Putamen (tissue), 1 donor: ENCODE measurements around the gene MYH9.
A peak's percentile ranks its signal among the peaks of the same experiment; 100 is the strongest.
"Not testable (repeated sequence)": the region's sequence is repeated elsewhere in the genome, so short reads cannot be mapped to it uniquely, and the experiment has no call there.

Experiments
- DNase-seq: peaks from one replicate; pipeline ENCODE4 v3.0.0-alpha.2; 2016; ENCODE audit warnings: low spot score

Gene MYH9

GRCh38 chr22:36267058-36267457, 120.7 kb downstream of the MYH9 start:
- no peak for DNase-seq

GRCh38 chr22:36263886-36264664, 123.7 kb downstream of the MYH9 start:
- not testable (repeated sequence) for DNase-seq

- not testable (repeated sequence) for DNase-seq
Measured at GRCh38 chr22:36263216-36263673, 124.5 kb downstream of the MYH9 start.

GRCh38 chr22:36262307-36262706, 125.5 kb downstream of the MYH9 start:
- not testable (repeated sequence) for DNase-seq

- not testable (repeated sequence) for DNase-seq
Measured at GRCh38 chr22:36261675-36262074, 126.1 kb downstream of the MYH9 start.

GRCh38 chr22:36259615-36260300, 128.0 kb downstream of the MYH9 start:
- no peak for DNase-seq

- DNase-seq: no peak
Measured at GRCh38 chr22:36258701-36259614, 128.8 kb downstream of the MYH9 start.

- DNase-seq: no peak
Measured at GRCh38 chr22:36257948-36258670, 129.7 kb downstream of the MYH9 start.

GRCh38 chr22:36257308-36257707, 130.5 kb downstream of the MYH9 start:
- DNase-seq: no peak

GRCh38 chr22:36256478-36256877, 131.3 kb downstream of the MYH9 start:
- DNase-seq: no peak

GRCh38 chr22:36255572-36255971, 132.2 kb downstream of the MYH9 start:
- DNase-seq: not testable (repeated sequence)

GRCh38 chr22:36253523-36254490, 134.0 kb downstream of the MYH9 start:
- no peak for DNase-seq

- no peak for DNase-seq
Measured at GRCh38 chr22:36252754-36253522, 134.8 kb downstream of the MYH9 start, which contains the start of gene APOL1. Gene APOL1 (plus strand): TSS chr22:36253133. CDS start chr22:36254956, 1,823 bp downstream.

- DNase-seq: not testable (repeated sequence)
Measured at GRCh38 chr22:36251979-36252608, 135.7 kb downstream of the MYH9 start.

GRCh38 chr22:36250292-36250960, 137.3 kb downstream of the MYH9 start:
- DNase-seq: peak; percentile 70

GRCh38 chr22:36249160-36249559, 138.6 kb downstream of the MYH9 start:
- DNase-seq: no peak

- DNase-seq: no peak
Measured at GRCh38 chr22:36247955-36248354, 139.8 kb downstream of the MYH9 start.

- no peak for DNase-seq
Measured at GRCh38 chr22:36246718-36247117, 141.0 kb downstream of the MYH9 start.
